ENCODE results near the gene FICD. TPM values are rescaled to one million over a fixed set of nuclear protein-coding genes. Genes with fewer than 3 reads are reported as not detected.

Gene FICD
- 6.9 and 8.0 TPM in 2 replicates for total RNA-seq

DNA sequence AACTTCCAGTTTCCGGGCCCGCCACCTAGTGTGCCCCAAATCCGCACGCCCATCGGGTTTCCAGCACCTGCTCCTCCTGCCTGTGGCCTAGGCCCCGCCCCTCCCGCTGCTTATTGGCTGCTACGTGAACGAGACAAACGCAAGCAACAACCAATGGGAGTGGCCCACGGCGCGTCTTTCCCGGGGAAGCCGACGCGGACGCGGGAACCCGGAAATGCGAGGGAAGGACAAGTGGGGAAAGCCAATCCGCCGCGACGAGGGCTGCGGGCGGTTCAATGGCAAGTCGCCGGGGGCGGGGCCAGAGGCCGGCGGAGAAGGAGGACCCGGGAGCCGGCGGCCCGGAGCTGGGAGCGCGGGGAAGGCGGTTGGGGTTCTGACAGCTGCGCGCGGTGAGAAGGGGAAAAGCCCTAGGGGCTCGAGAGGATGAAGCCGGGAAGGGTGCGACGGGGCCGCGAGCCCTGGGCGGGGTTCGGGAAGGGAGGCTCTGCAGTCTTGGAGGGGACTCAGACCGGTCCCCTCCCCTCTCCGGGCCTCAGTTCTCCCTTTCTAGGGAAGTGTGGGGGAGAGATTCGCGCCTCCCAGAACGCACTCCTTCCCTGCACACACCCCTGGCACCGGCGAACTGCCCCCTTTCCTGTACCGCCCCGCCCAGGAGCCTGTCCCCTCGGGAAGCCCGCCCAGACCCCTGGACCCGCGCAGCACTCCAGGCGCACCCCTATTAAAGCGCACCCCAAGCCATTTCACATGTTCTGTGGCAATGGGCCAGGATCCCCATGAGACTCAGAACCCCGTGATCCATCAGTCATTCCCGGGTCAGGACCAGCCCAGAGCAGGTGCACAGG, at the start of gene FICD:
TSS of gene FICD (plus strand) at position 305 of the 842 bp plus-strand sequence. CDS start 1,696 bp downstream, outside the sequence.

DNA sequence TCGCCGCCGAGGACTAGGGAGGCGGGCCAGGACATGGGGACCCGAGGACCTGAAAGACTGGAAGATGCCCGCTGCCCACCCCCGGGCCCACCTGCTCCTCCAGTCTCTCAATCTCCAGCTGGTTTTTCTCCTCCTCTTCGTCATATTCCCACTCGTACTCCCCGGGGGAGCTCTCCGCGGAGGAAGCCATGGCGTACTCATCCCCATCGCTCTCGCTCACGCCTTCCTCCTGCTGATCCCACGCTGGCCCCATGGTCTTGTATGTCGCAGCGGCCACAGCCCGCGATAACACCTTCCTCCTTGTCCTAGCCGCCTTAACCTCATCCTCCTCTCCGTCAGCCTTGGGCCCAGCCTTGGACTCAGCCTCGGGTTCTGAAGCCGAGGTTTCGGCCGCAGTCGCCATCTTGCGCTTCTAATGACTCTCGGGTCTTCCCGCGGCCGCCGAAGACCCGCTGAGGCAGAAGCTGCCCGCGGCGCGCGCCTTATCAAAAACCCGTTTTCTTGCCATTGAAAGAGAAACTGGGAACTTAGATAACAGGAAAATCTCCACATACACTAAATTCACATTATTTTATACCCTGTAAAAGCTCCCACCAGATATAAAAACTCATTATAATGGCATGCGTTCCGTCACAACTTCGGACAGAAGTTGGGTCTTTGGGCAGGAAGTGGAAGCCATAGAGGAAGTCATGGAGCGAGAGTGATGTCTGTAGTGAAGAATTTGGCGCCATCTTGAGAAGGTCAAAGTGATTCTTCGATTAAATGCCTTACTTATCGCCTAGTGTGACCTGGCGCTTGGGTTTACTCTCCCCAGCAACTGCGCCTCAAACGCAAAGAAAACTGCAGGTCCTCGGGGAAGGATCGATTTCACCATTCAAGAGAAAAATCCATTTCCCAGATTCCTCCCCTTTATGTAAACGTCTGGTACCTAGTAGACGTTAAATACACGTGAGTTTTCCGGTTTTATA, 46.0 kb downstream of the FICD start, which contains the start of gene SART3:
TSS of gene SART3 (minus strand) at position 422 of the 968 bp plus-strand sequence. CDS start at position 403, 19 bp downstream.

DNA sequence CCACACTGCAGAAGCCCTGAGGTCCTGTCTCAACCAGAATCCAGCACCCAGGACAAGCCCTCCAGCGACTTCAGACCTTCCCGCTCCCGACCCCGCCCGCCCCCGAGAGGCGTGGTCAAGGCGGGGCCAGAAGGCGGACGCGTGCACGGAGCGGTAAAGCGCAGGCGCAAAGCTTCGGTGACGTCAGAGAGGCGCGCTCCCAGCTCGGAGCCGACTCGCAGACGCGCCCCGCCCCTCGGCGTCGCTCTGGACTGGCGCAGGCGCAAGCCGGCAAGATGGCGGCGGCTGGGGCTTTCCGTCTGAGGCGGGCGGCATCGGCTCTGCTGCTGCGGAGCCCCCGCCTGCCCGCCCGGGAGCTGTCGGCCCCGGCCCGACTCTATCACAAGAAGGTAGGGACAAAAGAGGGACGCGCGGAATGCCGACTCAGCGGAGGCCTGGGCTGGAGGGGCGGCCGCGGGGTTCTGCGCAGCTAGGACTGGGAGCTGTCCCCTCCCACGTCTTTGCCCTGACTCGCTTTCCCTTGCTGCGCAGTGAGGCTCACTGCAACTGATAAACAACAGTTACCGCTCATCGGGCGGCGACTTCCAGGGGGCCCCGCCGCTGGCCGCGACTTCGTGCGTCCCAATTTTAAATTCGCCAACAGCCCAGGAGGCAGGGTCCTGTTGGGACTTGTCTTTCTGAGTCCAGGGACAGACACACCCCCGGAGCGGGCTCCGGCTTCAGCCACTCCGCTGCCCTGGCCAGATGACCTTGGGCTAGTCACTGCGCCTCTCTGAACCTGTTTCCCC, 47.5 kb downstream of the FICD start, which contains the start of gene ISCU:
TSS of gene ISCU (plus strand) at position 249 of the 788 bp plus-strand sequence. CDS start at position 276, 27 bp downstream.

Other genes with a start within 250 kb of the FICD start
- 68.3 and 121 TPM in 2 replicates for gene CMKLR1, start 176.0 kb upstream of the FICD start, total RNA-seq
- 41.4 and 43.9 TPM in 2 replicates for gene SART3, start 45.9 kb downstream of the FICD start, total RNA-seq
- gene ISCU, start 47.3 kb downstream of the FICD start, total RNA-seq = 123 and 147 TPM in 2 replicates
- 20.0 and 37.8 TPM in 2 replicates for gene TMEM119, start 82.8 kb downstream of the FICD start, total RNA-seq
- gene SELPLG, start 118.6 kb downstream of the FICD start, total RNA-seq = 2.9 and 3.9 TPM in 2 replicates
- 374 and 388 TPM in 2 replicates for gene CORO1C, start 216.2 kb downstream of the FICD start, total RNA-seq